Upper lobe of right lung (tissue), 1 donor: ENCODE data around the gene PTH2R. TPM values are rescaled to one million over a fixed set of nuclear protein-coding genes. Genes with fewer than 3 reads are reported as not detected.
"Not testable (repeated sequence)": the region's sequence is repeated elsewhere in the genome, so short reads cannot be mapped to it uniquely, and the experiment has no call there.

Source experiments
- ATAC-seq: fragments of 200-7000 bp; cut with Tn5 transposase; one replicate; pipeline ENCODE4 v1.9.1; 2020; ENCODE audit warnings: mild to moderate bottlenecking, moderate library complexity
- DNase-seq: peaks from one replicate; pipeline ENCODE4 v3.0.0-alpha.2; 2020
- H3K27ac ChIP-seq: fragments of 200-600 bp; one replicate; pipeline ENCODE4 v1.8.0; 2022
- H3K27me3 ChIP-seq: fragments of 200-600 bp; one replicate; pipeline ENCODE4 v1.8.0; 2022; ENCODE audit warnings: mild to moderate bottlenecking
- H3K36me3 ChIP-seq: fragments of 200-600 bp; one replicate; pipeline ENCODE4 v1.8.0; 2022
- H3K4me1 ChIP-seq: fragments of 200-600 bp; one replicate; pipeline ENCODE4 v1.8.0; 2022
- H3K4me3 ChIP-seq: fragments of 200-600 bp; one replicate; pipeline ENCODE4 v1.8.0; 2022; ENCODE audit warnings: mild to moderate bottlenecking
- H3K9me3 ChIP-seq: fragments of 200-600 bp; one replicate; pipeline ENCODE4 v1.8.0; 2022
- intact Hi-C: fragments of 100-400 bp; cut with DNase I; formaldehyde crosslinking; loops from one replicate; pipeline ENCODE4 v1.11.0; 2022
- total RNA-seq: library from RNA; stranded (reverse); fragmentation: NEBNext Ultra II Directional; extraction: Animal tissue kit (Norgen Biotek cat#: 25700); gene quantifications from one replicate; pipeline ENCODE4 v1.2.1, GENCODE V29; 2021
- TF ChIP-seq, protein P1 (sequence below): fragments of 200-600 bp; IDR thresholded peaks from one replicate; pipeline ENCODE4 v1.8.0; 2022; ENCODE audit warnings: antibody characterized with exemption
- donor health status: DM: no; HTN: yes; CAD: no; lungs with severe emphysema.

PTH2R gene
- total RNA-seq, 1 donor from 2014 or later: not detected

DNA sequence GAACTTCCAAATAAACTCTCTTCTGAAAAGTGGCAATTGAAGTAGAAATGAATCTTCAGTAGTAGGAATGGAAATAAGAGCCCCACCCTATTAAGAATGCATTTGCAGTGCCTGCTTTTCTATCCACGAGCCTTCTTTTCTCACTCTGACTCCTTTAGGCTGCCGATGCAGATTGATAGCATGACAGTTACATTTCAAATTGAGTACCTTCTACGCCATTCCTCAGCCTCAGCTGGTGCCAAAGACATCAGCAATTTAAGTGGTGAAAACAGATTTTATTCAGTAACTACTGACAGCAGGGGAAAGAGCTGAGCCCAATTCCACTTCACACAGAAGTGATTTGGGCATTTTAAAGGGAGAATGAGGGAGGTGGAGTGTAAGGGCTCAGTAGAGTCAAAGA, 85.5 kb downstream of the PTH2R start:
- Histone ChIP-seq H3K9me3 (no peaks in the 10 kb centered on the region), H3K27ac (no peak overlapping the region), H3K36me3 (no peaks in the 10 kb centered on the region), H3K27me3 (no peaks in the 10 kb centered on the region), H3K4me3 (no peak overlapping the region), H3K4me1 (no peaks in the 10 kb centered on the region)
- DNase-seq (no peak), ATAC-seq (no peak)
- intact Hi-C loops: no loop called here
- TF ChIP-seq, protein P1, sequence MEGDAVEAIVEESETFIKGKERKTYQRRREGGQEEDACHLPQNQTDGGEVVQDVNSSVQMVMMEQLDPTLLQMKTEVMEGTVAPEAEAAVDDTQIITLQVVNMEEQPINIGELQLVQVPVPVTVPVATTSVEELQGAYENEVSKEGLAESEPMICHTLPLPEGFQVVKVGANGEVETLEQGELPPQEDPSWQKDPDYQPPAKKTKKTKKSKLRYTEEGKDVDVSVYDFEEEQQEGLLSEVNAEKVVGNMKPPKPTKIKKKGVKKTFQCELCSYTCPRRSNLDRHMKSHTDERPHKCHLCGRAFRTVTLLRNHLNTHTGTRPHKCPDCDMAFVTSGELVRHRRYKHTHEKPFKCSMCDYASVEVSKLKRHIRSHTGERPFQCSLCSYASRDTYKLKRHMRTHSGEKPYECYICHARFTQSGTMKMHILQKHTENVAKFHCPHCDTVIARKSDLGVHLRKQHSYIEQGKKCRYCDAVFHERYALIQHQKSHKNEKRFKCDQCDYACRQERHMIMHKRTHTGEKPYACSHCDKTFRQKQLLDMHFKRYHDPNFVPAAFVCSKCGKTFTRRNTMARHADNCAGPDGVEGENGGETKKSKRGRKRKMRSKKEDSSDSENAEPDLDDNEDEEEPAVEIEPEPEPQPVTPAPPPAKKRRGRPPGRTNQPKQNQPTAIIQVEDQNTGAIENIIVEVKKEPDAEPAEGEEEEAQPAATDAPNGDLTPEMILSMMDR: no peak

DNA sequence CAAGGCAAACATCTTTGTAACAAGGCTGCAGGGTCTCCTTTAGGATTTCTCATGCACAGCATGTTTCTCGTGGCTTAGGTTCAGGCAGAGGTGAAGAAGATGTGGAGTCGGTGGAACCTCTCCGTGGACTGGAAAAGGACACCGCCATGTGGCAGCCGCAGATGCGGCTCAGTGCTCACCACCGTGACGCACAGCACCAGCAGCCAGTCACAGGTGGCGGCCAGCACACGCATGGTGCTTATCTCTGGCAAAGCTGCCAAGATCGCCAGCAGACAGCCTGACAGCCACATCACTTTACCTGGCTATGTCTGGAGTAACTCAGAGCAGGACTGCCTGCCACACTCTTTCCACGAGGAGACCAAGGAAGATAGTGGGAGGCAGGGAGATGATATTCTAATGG, 86.6 kb downstream of the PTH2R start:
- intact Hi-C loops: no loop called here
- TF ChIP-seq, protein P1: no peak
- Histone ChIP-seq H3K4me3 (no peak overlapping the region), H3K4me1 (no peaks in the 10 kb centered on the region), H3K27ac (no peak overlapping the region), H3K36me3 (no peaks in the 10 kb centered on the region), H3K9me3 (no peaks in the 10 kb centered on the region), H3K27me3 (no peaks in the 10 kb centered on the region)
- ATAC-seq (no peak), DNase-seq (no peak)

DNA sequence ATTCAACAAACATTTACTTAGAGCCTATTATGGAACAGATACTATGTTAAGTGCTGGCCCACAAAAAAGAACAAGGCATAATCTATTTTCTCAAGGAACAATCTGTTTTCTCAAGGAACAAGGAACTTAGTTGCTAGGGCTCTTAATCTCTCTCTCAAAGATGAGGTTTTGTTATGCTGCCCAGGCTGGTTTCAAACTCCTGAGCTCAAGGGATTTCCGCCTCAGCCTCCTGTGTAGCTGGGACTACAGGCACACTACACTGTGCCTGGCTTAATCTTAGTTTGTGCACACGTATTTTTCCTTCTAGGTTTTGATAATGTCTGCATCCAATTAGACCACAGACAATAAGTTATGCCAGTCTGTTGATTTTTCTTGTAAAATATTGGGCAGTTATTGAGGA, 89.5 kb downstream of the PTH2R start:
- intact Hi-C loops: no loop called here
- no peaks in the 10 kb centered on the region for H3K36me3 ChIP-seq
- no peak for DNase-seq
- H3K4me3 ChIP-seq: no peak overlapping the region
- no peaks in the 10 kb centered on the region for H3K9me3 ChIP-seq
- H3K27me3 ChIP-seq: no peaks in the 10 kb centered on the region
- no peaks in the 10 kb centered on the region for H3K4me1 ChIP-seq
- H3K27ac ChIP-seq: no peak overlapping the region
- TF ChIP-seq, protein P1: no peak
- no peak for ATAC-seq

DNA sequence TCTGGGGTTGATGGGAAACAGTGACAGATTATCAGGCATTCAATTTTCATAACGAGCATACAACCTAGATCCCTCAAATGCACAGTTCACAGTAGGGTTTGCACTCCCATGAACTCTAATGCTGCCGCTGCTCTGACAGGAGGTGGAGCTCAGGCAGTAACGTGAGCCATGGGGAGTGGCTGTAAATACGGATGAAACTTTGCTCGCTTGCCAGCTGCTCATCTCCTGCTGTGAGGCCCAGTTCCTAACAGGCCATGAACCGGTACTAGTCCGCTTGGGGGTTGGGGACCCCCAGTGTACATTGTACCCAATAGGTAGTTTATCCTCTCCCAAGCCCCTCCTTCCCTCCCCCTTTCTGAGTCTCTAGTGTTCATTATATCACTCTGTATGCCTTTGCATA, 94.6 kb downstream of the PTH2R start:
- no peak overlapping the region for H3K27ac ChIP-seq
- no peaks in the 10 kb centered on the region for H3K27me3 ChIP-seq
- no peaks in the 10 kb centered on the region for H3K9me3 ChIP-seq
- TF ChIP-seq, protein P1: no peak
- intact Hi-C loops: no loop called here
- ATAC-seq: no peak
- no peaks in the 10 kb centered on the region for H3K36me3 ChIP-seq
- DNase-seq: no peak
- no peak overlapping the region for H3K4me3 ChIP-seq
- H3K4me1 ChIP-seq: no peaks in the 10 kb centered on the region

DNA sequence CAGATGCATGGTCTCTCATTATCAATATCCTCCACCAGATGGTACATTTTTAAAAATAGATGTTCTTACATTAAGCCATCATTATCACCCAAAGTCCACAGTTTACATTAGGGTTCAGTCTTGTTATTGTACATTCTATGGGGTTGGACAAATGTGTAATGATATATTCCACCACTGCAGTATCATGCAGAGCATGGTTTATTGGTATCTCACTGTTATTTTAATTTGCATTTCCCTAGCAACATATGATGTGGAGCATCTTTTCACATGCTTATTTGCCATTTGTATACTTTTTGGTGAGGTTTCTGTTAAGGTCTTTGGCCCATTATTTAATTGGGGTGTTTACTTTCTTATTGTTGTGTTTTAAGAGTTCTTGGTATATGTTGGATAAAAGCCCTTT, 95.7 kb downstream of the PTH2R start:
- Histone ChIP-seq H3K27ac (no peak overlapping the region), H3K27me3 (no peaks in the 10 kb centered on the region), H3K4me1 (no peaks in the 10 kb centered on the region), H3K4me3 (no peak overlapping the region), H3K9me3 (no peaks in the 10 kb centered on the region), H3K36me3 (no peaks in the 10 kb centered on the region)
- no peak for DNase-seq
- intact Hi-C loops: no loop called here
- ATAC-seq: no peak
- TF ChIP-seq, protein P1: no peak

DNA sequence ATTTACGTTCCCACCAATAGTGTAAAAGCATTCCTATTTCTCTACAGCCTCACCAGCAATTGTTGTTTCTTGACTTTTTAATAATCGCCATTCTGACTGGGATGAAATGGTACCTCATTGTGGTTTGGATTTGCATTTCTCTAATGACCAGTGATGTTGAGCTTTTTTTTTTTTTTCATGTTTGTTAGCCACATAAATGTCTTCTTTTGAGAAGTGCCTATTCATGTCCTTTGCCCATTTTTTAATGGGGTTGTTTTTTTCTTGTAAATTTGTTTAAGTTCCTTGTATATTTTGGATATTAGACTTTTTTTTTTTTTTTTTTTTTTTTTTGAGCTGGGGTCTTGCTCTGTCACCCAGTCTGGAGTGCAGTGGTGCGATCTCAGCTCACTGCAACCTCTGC, 98.8 kb downstream of the PTH2R start:
- intact Hi-C loops, H3K4me3 ChIP-seq, H3K4me1 ChIP-seq, H3K27ac ChIP-seq, DNase-seq, H3K36me3 ChIP-seq, ATAC-seq, H3K27me3 ChIP-seq, H3K9me3 ChIP-seq: not testable (repeated sequence)
